Suprapubic skin (tissue), 4 donors: Measurements from ENCODE around the gene CSH1.

Experiments used
- CTCF ChIP-seq, 2 donors: fragments of 200-600 bp in 1 of 2; fragments of 450-650 bp in 1 of 2; sonication (generic) in 1 of 2; IDR thresholded peaks; one replicate each; pipeline ENCODE4 v1.5.1; 2016 to 2019; ENCODE audit warnings: antibody characterized with exemption in 2 of 2, mild to moderate bottlenecking in 1 of 2, moderate library complexity in 1 of 2
- EP300 ChIP-seq: sonication (generic); formaldehyde crosslinking; IDR thresholded peaks from one replicate; pipeline ENCODE4 v1.6.1; 2017; ENCODE audit warnings: antibody characterized with exemption
- POLR2A ChIP-seq, 2 donors: fragments of 450-650 bp; IDR thresholded peaks; one replicate each; pipeline ENCODE4 v1.6.1; 2017; ENCODE audit warnings: antibody characterized with exemption in 2 of 2, mild to moderate bottlenecking in 2 of 2, moderate library complexity in 2 of 2
- POLR2AphosphoS5 ChIP-seq, 3 donors: sonication (generic); formaldehyde crosslinking; IDR thresholded peaks; one replicate each; pipeline ENCODE4 v1.6.1; 2017; ENCODE audit warnings: antibody characterized with exemption in 3 of 3

- TF ChIP-seq CTCF (IDR thresholded peaks at IDR 0.05), result no peak
- TF ChIP-seq EP300, result no peak
- TF ChIP-seq POLR2AphosphoS5 (IDR thresholded peaks at IDR 0.05), result no peak
- no peak for TF ChIP-seq POLR2A (IDR thresholded peaks at IDR 0.05)
Observed at GRCh38 chr17:63910096-63910495, 13.7 kb upstream of the CSH1 start.
